GM12865 (cell line): ENCODE measurements around the gene PITPNB.

Experiments used
- DNase-seq: peaks from one replicate; pipeline ENCODE4 v3.0.0; 2010; ENCODE audit warnings: low read depth
- H3K4me3 ChIP-seq: 2 replicates; pipeline ENCODE4 v1.5.1; 2011; ENCODE audit warnings: mild to moderate bottlenecking, low read depth, low read length, control low read depth
- TF ChIP-seq, protein P1 (sequence below): IDR thresholded peaks from 2 replicates; pipeline ENCODE4 v1.5.1; 2011; ENCODE audit warnings: low read length, control low read depth, low read depth, inconsistent platforms; ENCODE audit not compliant: insufficient read depth; ENCODE audit errors: missing control alignments

Gene PITPNB

DNA sequence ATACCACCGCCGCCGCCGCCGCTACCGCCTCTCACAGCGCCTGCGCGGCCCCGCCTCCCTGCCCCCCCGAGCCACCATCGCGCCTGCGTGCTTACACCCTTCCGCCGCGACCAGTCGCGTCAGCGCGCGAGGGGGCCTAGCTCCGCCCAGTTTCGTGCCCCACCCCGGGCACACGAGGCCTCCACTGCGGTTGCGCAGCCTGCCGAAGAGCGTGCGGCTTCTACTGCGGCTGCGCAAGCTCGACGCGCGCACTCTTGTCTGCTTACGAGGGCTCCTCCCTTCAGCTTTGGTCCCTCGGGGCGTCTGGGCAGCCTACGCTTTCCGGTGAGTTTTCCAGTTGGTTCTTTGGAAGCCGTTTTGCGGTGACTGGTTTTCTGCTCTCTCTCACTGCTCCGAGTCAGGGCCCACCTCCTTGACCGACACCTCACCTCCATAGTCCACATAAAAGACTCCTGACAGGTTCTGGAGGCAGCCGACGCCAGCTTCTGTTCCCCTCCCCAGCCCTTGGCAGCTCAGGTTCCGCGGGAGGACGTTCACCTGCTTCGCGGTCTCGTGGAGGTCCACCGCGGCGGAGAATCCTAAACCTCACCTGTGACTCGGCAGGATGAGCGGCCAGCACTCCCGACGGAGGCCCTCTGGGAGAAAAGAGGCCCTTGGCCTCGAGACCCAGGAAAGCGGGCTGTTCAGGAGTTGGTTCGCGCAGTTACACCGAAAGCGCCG lies at the start of gene PITPNB:
PITPNB (minus strand) TSS at position 35 of the 720 bp plus-strand sequence. CDS start 65 bp downstream, outside the sequence.
- peak within 1 kb of the TSS; percentile 88 for H3K4me3 ChIP-seq
- TF ChIP-seq, protein P1, sequence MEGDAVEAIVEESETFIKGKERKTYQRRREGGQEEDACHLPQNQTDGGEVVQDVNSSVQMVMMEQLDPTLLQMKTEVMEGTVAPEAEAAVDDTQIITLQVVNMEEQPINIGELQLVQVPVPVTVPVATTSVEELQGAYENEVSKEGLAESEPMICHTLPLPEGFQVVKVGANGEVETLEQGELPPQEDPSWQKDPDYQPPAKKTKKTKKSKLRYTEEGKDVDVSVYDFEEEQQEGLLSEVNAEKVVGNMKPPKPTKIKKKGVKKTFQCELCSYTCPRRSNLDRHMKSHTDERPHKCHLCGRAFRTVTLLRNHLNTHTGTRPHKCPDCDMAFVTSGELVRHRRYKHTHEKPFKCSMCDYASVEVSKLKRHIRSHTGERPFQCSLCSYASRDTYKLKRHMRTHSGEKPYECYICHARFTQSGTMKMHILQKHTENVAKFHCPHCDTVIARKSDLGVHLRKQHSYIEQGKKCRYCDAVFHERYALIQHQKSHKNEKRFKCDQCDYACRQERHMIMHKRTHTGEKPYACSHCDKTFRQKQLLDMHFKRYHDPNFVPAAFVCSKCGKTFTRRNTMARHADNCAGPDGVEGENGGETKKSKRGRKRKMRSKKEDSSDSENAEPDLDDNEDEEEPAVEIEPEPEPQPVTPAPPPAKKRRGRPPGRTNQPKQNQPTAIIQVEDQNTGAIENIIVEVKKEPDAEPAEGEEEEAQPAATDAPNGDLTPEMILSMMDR, result no peak

DNA sequence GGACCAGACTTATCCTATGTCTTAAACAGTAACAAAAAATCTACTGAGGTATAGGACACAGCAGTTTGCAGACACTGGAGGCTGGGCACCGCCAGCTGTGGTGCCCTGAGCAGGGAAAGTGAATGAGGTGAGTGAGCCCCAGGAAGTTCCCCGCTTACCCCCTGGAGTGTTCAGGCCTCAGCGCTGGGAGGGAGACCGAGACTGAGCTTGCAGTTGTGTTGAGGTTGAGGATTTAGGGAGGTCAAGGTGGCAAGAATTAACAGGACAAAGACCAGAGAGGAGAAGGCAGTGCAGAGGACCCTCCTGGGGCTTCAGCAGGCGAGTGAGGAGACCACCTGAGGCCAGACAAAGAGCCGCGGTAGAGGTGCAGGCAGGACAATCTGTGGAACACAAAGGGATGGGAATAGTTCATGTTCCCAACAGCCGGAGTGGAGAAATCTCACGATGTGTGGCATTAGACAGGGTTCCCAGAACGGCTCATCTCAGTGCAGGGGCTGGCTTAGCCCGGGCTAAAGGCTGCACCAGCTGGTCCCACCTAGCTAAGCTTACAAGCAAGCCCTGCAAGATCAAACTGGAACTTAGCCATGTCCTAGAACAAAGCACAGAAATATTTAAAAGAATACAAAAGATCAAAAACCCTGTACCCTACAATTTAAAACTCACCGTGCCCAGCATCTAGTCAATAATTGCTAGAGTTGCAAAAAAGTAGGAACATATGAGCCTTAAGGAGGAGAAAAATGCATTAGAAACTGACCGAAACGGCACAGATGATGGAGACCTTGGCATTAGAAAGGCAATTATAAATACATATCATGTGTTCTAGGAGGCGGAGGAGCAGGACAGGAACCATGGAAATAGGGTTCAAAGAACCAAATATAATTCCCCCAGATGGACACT lies 47.4 kb upstream of the PITPNB start:
- TF ChIP-seq, protein P1, result no peak
- no peak overlapping the region for H3K4me3 ChIP-seq
- DNase-seq, result no peak

More for the DNA sequence above, at the start of gene PITPNB:
- peak; percentile 99 for DNase-seq

DNA sequence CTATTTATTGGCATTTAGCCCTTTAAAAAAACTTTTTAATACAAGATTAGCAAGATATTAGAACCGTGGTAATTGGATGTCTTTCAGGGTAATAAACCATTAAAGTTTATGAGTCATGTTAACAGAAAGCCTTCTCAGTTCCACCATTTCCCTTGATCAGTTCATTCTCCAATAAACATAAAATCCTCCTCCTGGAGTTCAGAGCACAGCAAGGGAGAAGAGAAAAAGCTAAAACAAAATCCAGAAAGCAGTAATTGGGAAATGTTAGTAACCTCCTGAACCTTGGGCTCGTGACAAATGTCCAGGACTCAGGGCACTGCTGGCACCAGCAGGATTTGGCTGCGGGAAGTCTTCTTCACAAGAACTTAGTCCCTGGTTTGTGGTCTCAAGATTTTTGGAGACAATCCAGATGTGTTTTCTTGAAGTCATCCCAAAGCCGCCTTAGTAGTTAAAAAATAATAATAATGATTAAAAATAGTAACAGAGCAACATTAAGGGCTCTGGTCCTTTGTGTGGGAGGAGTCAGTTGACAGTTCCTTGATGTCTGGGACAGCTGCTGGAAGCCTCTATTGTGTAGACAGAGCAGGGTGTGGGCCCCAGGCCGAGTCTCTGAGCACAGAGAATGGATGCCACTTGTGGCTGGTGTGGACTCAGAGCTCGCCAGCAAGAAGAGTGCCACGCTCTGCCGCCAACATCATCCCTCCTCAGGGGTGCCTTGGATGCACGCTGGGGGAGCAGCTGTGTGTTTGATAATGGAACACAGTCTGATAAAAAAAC lies 43.4 kb upstream of the PITPNB start:
- TF ChIP-seq, protein P1, result no peak
- H3K4me3 ChIP-seq, result no peak overlapping the region
- no peak for DNase-seq

DNA sequence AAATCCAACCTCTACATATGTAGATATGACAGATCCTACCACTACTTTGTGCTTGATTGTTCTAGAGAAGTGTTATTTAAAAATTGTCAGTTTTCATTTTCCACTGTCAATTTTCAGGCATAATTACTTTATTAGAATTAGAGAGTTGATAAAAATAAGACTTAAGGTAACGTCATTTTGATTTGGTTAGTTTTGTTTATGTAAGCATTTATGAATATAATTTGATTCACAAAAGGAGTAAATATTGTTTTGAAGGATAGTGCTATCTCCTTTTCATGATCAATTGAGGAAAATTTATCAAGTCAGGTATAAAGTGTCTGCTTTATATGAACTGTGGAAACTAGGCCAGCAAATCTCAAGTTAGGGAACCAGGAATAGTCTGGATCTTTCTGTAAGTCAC lies 42.6 kb upstream of the PITPNB start:
- TF ChIP-seq, protein P1, result no peak
- DNase-seq, result no peak
- no peak overlapping the region for H3K4me3 ChIP-seq

DNA sequence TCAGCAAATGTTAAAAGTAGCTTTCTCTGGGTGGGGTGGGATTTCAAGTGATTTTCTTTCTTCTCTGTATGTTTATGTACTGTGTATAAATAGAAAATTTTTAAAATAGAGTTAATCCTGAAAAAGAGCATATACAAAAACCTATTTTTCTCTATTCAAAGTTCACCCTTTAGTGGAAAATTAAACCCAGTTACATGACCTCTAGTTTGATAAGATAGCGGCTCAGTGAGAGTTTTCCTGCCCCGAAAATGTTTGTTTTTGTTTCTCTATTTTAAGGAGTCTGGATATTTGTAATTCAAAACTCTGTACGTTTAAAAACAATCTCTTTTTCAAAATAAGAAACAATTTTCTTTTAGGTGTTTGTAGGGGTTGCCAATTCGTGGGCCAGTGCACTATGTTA lies 42.1 kb upstream of the PITPNB start:
- no peak for DNase-seq
- TF ChIP-seq, protein P1, result no peak
- no peak overlapping the region for H3K4me3 ChIP-seq

DNA sequence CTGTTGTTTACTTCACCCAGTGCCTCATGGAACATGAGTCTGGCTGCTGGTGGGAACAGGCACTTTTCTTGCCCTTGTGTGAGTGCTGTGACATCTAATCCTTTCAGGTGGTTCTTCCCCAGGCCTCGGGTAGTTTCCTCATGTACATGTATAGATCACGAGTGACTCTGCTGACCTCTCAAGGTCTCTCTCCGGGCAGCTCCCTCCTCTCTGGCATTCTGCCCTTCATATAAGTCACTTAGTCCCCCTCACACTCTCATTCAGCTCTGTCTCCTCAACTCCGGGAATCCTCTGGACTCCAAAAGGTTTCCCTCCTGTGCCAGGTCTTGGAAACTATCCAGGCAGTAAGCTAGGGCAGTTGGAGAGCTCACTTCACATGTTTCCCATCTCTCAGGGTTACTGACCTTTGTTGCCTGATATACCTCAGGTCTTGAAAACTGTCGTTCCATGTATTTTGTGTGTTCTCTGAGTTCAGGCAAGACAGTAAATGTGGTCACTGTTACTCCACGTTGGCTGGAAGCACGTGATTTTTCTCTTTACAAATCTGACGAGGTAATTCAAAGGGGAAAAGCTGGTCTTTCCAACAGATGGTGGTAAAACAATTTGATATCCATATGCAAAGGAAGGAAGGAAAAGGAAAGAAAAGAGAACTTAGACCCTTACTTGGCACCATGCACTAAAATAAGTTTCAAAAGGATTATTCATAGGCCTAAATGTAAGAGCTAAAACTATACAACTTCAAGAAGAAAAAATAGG lies 40.5 kb upstream of the PITPNB start:
- TF ChIP-seq, protein P1, result no peak
- DNase-seq, result no peak
- no peak overlapping the region for H3K4me3 ChIP-seq
